GM23248 (cell line): ENCODE measurements around the gene UBL4A.

Experiments used
- EZH2 ChIP-seq: fragments of 200-600 bp; sonication (generic); IDR thresholded peaks from 2 replicates; pipeline ENCODE4 v1.6.1; 2018; ENCODE audit warnings: antibody characterized with exemption, mild to moderate bottlenecking; ENCODE audit not compliant: insufficient read depth, poor library complexity, severe bottlenecking
- EZH2phosphoT487 ChIP-seq: fragments of 200-600 bp; sonication (generic); IDR thresholded peaks from 2 replicates; pipeline ENCODE4 v1.6.1; 2018; ENCODE audit warnings: antibody characterized with exemption, moderate library complexity, mild to moderate bottlenecking, low read depth; ENCODE audit not compliant: insufficient read depth

GRCh38 chrX:154458116-154458953 lies 28.1 kb downstream of the UBL4A start, which contains the start of gene PLXNA3:
- no peak for TF ChIP-seq EZH2phosphoT487
- TF ChIP-seq EZH2 = no peak
